Spinal cord (tissue), 4 donors: Measurements from ENCODE around the gene ZBTB26. TPM values are rescaled to one million over a fixed set of nuclear protein-coding genes. Genes with fewer than 3 reads are reported as not detected.

Experiments used
- polyA plus RNA-seq, 2 donors: library from polyadenylated mRNA; unstranded; fragments of 120-200 nt; gene quantifications; one replicate each; pipeline ENCODE4 v1.2.1, GENCODE V29; 2013; ENCODE audit not compliant: insufficient read length in 2 of 2
- small RNA-seq: library from RNA; depleted of rRNA; stranded (forward); fragments of <200 nt; gene quantifications from one replicate; pipeline ENCODE3, GENCODE V24; 2014; ENCODE audit warnings: low replicate concordance
- total RNA-seq, 2 donors: library from RNA; depleted of rRNA in 1 of 2; stranded (reverse); fragments of 120-200 nt in 1 of 2; fragments of >200 nt in 1 of 2; gene quantifications; one replicate each; pipeline versions ENCODE4 v1.2.3 to v1.2.4, GENCODE V29; 2013 to 2014

Gene ZBTB26
- total and polyA plus RNA-seq, 4 donors: 9.0 to 13.3 (median 11.3) TPM

Small RNAs within 50 kb of the gene (small RNA-seq; reads per million reads assigned to genes)
- gene RNY1P15 (not detected), gene SNORD90 (2,224 reads per million, percentile 100 among the genes with 10 or more reads in this experiment)

Other genes starting within 250 kb of the ZBTB26 start
- gene OR1L4, start 207.5 kb downstream of the ZBTB26 start, total RNA-seq: not detected
- gene OR1L4, start 207.5 kb downstream of the ZBTB26 start, polyA plus RNA-seq: not detected
- not detected for gene OR1L6, start 189.2 kb downstream of the ZBTB26 start, total RNA-seq
- not detected for gene OR1L6, start 189.2 kb downstream of the ZBTB26 start, polyA plus RNA-seq
- not detected for gene OR5C1, start 142.6 kb downstream of the ZBTB26 start, total RNA-seq
- gene OR5C1, start 142.6 kb downstream of the ZBTB26 start, polyA plus RNA-seq: not detected
- not detected for gene OR1K1, start 131.4 kb downstream of the ZBTB26 start, total RNA-seq
- gene OR1K1, start 131.4 kb downstream of the ZBTB26 start, polyA plus RNA-seq: not detected
- gene PDCL, start 102.9 kb downstream of the ZBTB26 start, total RNA-seq: 10 to 100 TPM; 27.8 to 43.5 TPM
- gene PDCL, start 102.9 kb downstream of the ZBTB26 start, polyA plus RNA-seq: 10 to 100 TPM; 24.0 to 30.0 TPM
- gene RC3H2, start 26.2 kb downstream of the ZBTB26 start, total RNA-seq: 10 to 100 TPM; 58.0 to 80.4 TPM
- gene RC3H2, start 26.2 kb downstream of the ZBTB26 start, polyA plus RNA-seq: 10 to 100 TPM; 32.9 to 47.1 TPM
- gene ZBTB6, start 18.2 kb downstream of the ZBTB26 start, total RNA-seq: 10 to 100 TPM; 10.6 to 46.5 TPM
- gene ZBTB6, start 18.2 kb downstream of the ZBTB26 start, polyA plus RNA-seq: 10 to 100 TPM; 13.8 to 17.9 TPM
- 100 to 1,000 TPM in 1 of 2 donors, 10 to 100 TPM in 1; 60.2 to 104 TPM for gene RABGAP1, start 9.5 kb upstream of the ZBTB26 start, total RNA-seq
- 10 to 100 TPM; 67.1 to 69.0 TPM for gene RABGAP1, start 9.5 kb upstream of the ZBTB26 start, polyA plus RNA-seq
- gene GPR21, start 102.2 kb upstream of the ZBTB26 start, total RNA-seq: 1 to 10 TPM in 1 of 2 donors, under 1 TPM in 1; 0.50 to 5.6 TPM
- 1 to 10 TPM; 1.2 to 2.7 TPM for gene GPR21, start 102.2 kb upstream of the ZBTB26 start, polyA plus RNA-seq